ENCODE measurements around the gene MTHFD1L.

Gene MTHFD1L

DNA sequence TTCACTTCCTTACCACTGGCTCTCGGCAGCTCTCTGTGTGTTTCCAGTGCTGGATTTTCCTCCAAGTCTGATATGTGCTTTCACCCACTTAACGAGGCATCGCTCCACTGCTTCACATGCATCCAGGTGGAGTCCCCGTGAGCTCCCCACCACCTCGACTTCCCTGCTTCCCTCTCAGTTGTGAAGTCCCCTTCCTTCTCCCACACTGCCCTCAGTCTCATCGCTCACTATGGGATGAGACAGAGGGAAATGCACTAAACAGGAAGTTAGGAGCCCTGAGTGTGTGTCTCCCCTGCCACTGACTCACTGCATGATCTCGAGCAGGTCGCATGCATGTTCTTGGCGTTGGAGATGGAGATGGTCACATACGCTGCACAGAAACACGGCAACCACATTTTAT lies 84.0 kb downstream of the MTHFD1L start:
- TF ChIP-seq, protein P1, sequence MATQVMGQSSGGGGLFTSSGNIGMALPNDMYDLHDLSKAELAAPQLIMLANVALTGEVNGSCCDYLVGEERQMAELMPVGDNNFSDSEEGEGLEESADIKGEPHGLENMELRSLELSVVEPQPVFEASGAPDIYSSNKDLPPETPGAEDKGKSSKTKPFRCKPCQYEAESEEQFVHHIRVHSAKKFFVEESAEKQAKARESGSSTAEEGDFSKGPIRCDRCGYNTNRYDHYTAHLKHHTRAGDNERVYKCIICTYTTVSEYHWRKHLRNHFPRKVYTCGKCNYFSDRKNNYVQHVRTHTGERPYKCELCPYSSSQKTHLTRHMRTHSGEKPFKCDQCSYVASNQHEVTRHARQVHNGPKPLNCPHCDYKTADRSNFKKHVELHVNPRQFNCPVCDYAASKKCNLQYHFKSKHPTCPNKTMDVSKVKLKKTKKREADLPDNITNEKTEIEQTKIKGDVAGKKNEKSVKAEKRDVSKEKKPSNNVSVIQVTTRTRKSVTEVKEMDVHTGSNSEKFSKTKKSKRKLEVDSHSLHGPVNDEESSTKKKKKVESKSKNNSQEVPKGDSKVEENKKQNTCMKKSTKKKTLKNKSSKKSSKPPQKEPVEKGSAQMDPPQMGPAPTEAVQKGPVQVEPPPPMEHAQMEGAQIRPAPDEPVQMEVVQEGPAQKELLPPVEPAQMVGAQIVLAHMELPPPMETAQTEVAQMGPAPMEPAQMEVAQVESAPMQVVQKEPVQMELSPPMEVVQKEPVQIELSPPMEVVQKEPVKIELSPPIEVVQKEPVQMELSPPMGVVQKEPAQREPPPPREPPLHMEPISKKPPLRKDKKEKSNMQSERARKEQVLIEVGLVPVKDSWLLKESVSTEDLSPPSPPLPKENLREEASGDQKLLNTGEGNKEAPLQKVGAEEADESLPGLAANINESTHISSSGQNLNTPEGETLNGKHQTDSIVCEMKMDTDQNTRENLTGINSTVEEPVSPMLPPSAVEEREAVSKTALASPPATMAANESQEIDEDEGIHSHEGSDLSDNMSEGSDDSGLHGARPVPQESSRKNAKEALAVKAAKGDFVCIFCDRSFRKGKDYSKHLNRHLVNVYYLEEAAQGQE (IDR thresholded peaks at IDR 0.05; ENCODE audit: insufficient read depth in 1 of 2, low read depth in 2 of 2, low read length in 2 of 2): no peak
- TF ChIP-seq SIN3A (IDR thresholded peaks at IDR 0.05; ENCODE audit: borderline replicate concordance, insufficient read depth, low read length) (no peak), FOXP2 (optimal IDR thresholded peaks at IDR 0.05; ENCODE audit: borderline replicate concordance, extremely low read depth, extremely low read length, insufficient read depth) (no peak), TAF1 (IDR thresholded peaks at IDR 0.05; ENCODE audit: borderline replicate concordance, insufficient read depth, low read length) (no peak), POLR2AphosphoS5 (IDR thresholded peaks at IDR 0.05; ENCODE audit: low read depth, low read length) (no peak)

DNA sequence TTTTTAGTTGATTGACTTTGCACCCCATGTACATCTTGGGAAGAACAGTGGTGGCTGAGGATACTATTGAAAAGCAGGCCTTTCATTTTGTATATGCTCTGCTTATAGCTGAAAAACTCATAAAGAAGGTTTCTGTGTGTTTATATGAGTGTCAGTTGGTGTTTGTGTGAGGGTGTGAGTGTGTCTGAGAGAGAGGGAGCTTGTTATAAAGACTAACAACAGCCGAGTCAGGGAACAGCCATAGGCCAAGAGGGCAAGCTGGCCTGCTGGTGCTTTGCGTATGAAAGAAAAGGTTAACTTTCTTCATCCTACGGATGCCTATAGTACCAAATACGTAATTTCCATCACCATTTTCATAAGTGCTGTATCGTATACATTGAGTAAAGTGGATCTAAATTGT lies 88.3 kb downstream of the MTHFD1L start:
- TF ChIP-seq FOXP2 (optimal IDR thresholded peaks at IDR 0.05; ENCODE audit: borderline replicate concordance, extremely low read depth, extremely low read length, insufficient read depth) (no peak), POLR2AphosphoS5 (IDR thresholded peaks at IDR 0.05; ENCODE audit: low read depth, low read length) (no peak), SIN3A (IDR thresholded peaks at IDR 0.05; ENCODE audit: borderline replicate concordance, insufficient read depth, low read length) (no peak), TAF1 (IDR thresholded peaks at IDR 0.05; ENCODE audit: borderline replicate concordance, insufficient read depth, low read length) (no peak)
- TF ChIP-seq, protein P1 (IDR thresholded peaks at IDR 0.05; ENCODE audit: insufficient read depth in 1 of 2, low read depth in 2 of 2, low read length in 2 of 2): no peak

DNA sequence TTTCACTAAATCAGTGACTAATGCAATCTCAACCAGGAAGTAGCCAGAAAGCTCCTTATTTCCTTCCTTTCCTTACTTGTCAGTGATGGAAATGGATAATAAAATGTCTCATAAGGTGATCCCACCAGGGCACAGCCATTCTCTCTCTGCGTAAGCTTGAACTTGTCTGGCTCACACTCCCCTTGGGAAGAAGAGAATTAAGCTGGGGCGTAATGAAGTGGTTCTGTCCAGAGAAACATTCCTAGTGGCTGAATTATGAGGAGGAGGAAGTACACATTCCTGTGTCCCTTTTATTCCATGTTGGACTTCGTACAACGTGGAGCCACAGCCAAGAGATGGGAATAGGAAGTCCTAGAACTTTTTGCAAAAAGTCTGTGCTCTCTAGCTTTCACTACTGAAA lies 93.7 kb downstream of the MTHFD1L start:
- TF ChIP-seq TAF1 (IDR thresholded peaks at IDR 0.05; ENCODE audit: borderline replicate concordance, insufficient read depth, low read length) (no peak), SIN3A (IDR thresholded peaks at IDR 0.05; ENCODE audit: borderline replicate concordance, insufficient read depth, low read length) (no peak), POLR2AphosphoS5 (IDR thresholded peaks at IDR 0.05; ENCODE audit: low read depth, low read length) (no peak), FOXP2 (optimal IDR thresholded peaks at IDR 0.05; ENCODE audit: borderline replicate concordance, extremely low read depth, extremely low read length, insufficient read depth) (no peak)
- TF ChIP-seq, protein P1 (IDR thresholded peaks at IDR 0.05; ENCODE audit: insufficient read depth in 1 of 2, low read depth in 2 of 2, low read length in 2 of 2): no peak

DNA sequence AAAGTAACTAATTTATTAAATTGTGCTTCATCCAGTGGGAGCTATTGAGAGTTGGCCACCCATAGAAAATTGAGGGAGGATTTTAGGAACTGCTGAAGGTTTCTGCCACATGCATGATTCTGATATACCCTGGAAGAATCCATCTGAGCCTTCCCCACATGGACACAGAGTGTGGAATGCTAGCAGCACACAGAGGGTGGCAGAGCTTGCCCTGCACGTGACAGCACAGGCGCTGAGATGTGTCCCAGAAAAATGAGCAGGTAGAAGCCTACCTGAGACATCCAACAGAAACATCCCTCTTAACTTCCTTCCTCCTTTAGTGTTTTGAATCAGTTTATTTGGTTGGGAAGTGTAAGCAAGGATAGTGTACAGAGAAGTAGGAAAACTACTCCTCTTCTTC lies 96.9 kb downstream of the MTHFD1L start:
- TF ChIP-seq POLR2AphosphoS5 (IDR thresholded peaks at IDR 0.05; ENCODE audit: low read depth, low read length) (no peak), TAF1 (IDR thresholded peaks at IDR 0.05; ENCODE audit: borderline replicate concordance, insufficient read depth, low read length) (no peak), FOXP2 (optimal IDR thresholded peaks at IDR 0.05; ENCODE audit: borderline replicate concordance, extremely low read depth, extremely low read length, insufficient read depth) (no peak), SIN3A (IDR thresholded peaks at IDR 0.05; ENCODE audit: borderline replicate concordance, insufficient read depth, low read length) (no peak)
- TF ChIP-seq, protein P1 (IDR thresholded peaks at IDR 0.05; ENCODE audit: insufficient read depth in 1 of 2, low read depth in 2 of 2, low read length in 2 of 2): no peak

DNA sequence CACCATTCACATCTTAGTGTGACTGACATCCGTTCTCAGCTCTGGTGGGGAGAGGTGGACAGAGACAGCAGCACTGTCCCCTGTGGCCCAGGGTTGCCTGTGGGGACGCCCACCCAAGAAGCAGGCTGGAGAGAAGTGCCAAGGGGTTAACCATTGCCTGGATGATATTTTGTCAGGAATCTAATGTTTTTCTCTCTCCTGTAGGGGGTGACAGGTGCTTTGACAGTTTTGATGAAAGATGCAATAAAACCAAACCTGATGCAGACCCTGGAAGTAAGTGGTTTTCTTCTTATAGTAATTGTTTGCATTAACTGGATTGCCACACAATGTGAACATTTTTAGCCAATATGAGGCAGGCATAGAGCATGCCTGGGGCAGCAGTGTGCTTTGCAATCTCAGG lies 99.3 kb downstream of the MTHFD1L start:
- TF ChIP-seq TAF1 (IDR thresholded peaks at IDR 0.05; ENCODE audit: borderline replicate concordance, insufficient read depth, low read length) (no peak), POLR2AphosphoS5 (IDR thresholded peaks at IDR 0.05; ENCODE audit: low read depth, low read length) (no peak)
